ENCODE results near the gene NT5C1A.

The NT5C1A gene

GRCh38 chr1:39689214-39689613, 17.3 kb upstream of the NT5C1A start:
- no peak for DNase-seq

DNA sequence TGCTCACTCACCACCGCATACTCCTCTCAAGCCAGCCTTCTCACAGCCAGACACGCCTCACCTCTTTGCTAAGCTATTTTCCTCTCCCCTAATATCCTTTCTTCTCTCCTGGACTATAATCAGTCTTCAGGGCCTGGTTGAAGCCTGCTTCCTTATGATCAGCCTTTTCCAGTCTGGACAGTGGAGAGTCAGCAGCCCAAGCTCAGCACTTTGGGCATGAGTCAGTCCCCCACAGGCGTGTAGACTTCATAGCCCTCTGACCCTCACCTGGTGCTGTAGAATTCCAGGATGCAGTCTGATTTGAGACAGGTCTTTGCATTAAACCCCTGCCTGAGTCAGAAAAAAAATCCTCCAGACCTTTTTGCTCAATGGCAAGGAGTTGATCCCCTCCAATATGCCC, 16.8 kb upstream of the NT5C1A start:
- no peak for DNase-seq

GRCh38 chr1:39687243-39687642, 15.3 kb upstream of the NT5C1A start:
- DNase-seq = no peak

DNA sequence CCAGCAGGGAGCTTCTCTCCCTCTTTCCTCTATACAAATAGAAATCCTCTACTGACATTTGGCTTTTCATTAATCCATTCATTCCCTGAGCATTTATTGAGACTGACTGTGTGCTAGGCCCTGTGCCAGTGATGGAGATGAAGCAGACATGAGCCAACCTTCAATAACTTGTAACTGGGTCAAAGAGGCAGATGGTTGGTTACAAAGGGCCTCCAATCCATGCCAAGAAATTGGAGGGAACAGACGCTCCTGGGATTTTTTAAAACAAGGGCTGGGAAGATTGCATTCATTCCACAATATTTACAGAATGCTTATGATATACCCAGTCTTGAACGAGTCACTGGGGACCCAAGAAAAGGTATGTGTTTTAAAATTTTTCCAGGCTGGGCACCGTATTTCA, 13.2 kb upstream of the NT5C1A start:
- DNase-seq = no peak

DNA sequence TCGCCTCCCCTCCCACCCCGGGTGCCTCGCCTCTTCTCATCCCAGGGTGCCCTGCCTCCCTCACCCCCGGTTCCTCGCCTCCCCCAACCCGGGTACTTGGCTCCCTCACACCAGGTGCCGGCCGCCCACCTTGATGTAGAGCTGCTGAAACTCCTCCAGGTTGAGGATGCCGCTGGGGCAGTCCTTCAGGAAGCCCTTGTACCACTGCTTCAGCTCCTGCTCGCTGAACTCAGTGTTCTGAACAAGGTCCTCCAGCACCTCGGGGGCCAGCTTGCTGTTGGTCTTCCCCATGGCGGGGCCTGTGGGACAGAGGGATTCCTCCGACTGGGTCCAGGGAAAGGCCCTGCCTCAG, 12.4 kb upstream of the NT5C1A start:
- no peak for DNase-seq

GRCh38 chr1:39683591-39684312, 11.8 kb upstream of the NT5C1A start:
- peak; percentile 80 for DNase-seq

DNA sequence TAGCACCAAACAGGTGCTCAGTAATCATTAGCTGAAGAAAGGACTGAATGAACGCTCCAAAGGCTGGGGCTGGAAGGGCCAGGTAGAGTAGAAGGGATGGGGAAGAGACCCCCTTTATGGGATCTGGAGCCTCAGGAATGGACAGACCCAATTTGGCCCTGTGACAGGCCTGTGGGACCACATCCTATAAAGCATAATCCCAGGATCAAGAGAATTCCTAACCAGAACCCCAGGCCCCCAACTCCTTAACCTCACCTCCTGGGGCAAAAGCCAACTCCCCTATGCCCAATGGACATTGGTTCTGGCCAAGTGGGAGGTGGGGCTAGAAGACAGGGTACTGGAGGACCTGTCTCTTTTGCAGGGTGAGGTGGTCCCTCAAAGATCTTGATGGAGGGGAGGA, 10.1 kb upstream of the NT5C1A start:
- no peak for DNase-seq

- DNase-seq = no peak
Measured at GRCh38 chr1:39681294-39681693, 9.4 kb upstream of the NT5C1A start.

DNA sequence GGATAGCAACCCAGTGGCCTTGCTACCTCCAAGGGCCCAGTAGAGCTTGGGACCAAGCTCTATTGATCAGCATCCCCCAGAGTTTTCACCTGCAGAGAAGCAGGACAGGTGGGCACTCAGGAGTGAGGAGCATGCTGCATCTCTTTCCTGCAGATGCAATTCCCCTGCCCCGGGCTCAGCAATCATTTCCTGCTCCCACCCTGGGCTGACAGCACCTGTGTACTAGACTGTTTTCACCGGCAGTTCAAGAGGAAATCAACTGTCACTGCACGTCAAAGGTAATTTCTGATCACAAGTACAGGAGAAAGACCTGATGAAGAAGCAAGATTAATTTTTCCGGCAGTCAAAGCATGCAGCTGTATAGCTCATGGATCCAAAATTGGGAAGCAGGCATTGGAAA, 8.8 kb upstream of the NT5C1A start:
- no peak for DNase-seq

DNA sequence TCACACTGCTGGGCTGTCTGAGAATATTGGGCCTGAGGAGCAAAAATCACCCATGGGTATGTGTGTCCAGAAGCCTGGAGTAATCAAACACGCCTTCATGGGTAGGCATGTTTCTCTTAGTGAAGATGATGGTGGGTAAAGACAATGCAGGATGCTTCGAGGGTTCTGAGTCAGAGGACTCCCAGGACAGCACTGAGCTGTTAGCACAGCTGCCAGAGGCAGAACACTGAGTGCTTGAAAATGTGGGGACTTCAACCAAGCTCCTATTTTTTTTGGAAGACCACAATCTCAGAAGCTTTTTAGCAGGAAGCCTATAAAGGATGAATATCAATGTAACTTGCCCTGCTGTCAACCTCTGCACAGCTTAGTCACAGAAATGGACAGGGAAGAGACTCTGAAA, 7.9 kb upstream of the NT5C1A start:
- DNase-seq = no peak

GRCh38 chr1:39678889-39679288, 7.0 kb upstream of the NT5C1A start:
- DNase-seq = no peak

GRCh38 chr1:39677645-39678044, 5.7 kb upstream of the NT5C1A start:
- no peak for DNase-seq

- DNase-seq = no peak
Measured at GRCh38 chr1:39676948-39677548, 5.1 kb upstream of the NT5C1A start.

GRCh38 chr1:39675220-39675619, 3.3 kb upstream of the NT5C1A start:
- no peak for DNase-seq

- no peak for DNase-seq
Measured at GRCh38 chr1:39673215-39673614, 1.3 kb upstream of the NT5C1A start.

DNA sequence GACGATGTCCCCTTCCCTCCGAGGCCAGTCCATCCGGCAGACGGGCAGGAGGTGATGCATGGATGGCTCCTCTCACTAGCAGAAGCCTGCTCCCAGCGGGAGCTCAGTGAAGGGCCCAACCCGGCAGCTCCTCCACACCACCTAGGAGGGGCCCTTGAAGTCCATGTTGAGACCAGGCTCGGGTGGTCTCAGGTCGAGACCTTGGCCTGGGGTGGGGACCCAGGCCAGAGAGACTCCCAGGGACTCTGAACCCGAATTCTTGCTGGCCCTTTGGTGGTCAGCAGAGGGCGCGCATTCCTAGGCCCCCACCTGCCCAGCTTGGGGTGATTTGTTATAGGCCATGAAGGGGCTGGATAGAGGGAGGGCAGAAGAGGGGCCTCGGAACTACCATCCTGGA, 642 bp upstream of the NT5C1A start:
- DNase-seq = peak; percentile 51

GRCh38 chr1:39671433-39671792, 494 bp downstream of the NT5C1A start:
- DNase-seq = no peak

GRCh38 chr1:39670689-39671088, 1.2 kb downstream of the NT5C1A start:
- no peak for DNase-seq

- no peak for DNase-seq
Measured at GRCh38 chr1:39668894-39669293, 3.0 kb downstream of the NT5C1A start.

DNA sequence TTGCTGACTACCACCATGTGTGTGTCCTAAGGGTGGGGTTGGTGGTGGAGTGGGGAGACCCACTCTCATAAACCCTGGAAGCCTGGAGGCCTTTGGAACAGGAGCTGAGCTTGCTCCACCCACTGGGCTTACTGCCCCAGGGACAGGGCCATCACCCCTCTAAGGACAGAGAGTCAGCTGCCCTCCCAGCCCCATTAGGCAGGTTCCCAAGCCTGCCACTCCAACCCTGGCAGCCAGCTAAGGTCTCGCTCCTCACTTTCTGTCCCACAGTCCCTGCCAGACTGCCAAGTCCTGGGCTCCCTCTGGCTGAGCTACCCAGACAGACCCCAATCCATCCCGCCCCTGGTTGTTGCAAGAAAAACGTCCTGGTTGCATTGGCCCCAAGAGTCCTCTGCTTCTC, 3.8 kb downstream of the NT5C1A start:
- DNase-seq = no peak

GRCh38 chr1:39666772-39667171, 5.1 kb downstream of the NT5C1A start:
- no peak for DNase-seq

DNA sequence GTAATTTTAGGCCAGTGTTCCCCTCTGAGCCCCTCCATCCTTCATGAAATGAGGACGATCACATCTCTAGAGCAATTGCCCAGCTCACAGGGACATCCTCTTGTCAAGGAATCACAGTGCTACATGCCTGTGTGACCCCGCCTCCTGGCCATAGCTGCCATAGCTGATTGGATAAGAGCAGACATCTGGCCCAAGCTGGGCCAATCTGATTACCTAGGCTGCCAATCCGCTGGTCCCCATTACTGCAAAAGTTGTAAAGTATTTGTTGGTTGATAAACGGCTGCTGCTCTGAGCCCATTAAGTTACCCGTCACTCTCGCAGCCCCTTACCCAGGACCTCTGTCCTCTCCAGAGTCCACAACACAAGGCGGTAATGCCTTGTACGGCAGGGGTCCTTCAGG, 8.3 kb downstream of the NT5C1A start:
- no peak for DNase-seq

- no peak for DNase-seq
Measured at GRCh38 chr1:39662861-39663260, 9.0 kb downstream of the NT5C1A start.

GRCh38 chr1:39659538-39659937, 12.4 kb downstream of the NT5C1A start:
- no peak for DNase-seq

DNA sequence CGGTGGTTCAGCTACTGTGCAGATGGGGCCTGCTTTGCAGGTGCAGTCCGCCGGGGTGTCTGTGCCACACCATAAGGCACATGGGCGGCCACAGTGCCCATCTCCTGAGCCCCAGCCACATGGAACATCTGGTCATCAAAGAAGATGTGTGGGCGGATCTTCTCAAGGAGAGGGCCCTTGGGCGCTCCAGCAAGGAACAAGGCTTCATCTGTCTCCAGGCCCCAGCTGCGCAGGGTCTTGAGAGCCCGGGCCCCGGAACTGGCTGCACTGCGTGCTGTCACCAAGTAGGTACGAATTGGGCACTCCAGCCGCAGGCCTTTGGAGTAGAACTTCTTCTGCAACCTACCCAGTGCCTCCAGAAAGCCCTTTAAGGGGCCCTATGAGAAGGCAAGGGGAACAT, 12.8 kb downstream of the NT5C1A start:
- DNase-seq = no peak

All from CD4-positive, alpha-beta T cell treated with Interleukin-17A for 1 hour (primary cell).